Raji (cell line): Measurements from ENCODE around the gene HMGXB4.
A peak's percentile ranks its signal among the peaks of the same experiment; 100 is the strongest.

Source experiments
- POLR2A ChIP-seq: IDR thresholded peaks from 2 replicates; pipeline ENCODE4 v1.6.1; 2011; ENCODE audit warnings: low read depth, low read length, control low read depth; ENCODE audit not compliant: insufficient read depth

The HMGXB4 gene, protein sequence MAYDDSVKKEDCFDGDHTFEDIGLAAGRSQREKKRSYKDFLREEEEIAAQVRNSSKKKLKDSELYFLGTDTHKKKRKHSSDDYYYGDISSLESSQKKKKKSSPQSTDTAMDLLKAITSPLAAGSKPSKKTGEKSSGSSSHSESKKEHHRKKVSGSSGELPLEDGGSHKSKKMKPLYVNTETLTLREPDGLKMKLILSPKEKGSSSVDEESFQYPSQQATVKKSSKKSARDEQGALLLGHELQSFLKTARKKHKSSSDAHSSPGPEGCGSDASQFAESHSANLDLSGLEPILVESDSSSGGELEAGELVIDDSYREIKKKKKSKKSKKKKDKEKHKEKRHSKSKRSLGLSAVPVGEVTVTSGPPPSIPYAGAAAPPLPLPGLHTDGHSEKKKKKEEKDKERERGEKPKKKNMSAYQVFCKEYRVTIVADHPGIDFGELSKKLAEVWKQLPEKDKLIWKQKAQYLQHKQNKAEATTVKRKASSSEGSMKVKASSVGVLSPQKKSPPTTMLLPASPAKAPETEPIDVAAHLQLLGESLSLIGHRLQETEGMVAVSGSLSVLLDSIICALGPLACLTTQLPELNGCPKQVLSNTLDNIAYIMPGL

DNA sequence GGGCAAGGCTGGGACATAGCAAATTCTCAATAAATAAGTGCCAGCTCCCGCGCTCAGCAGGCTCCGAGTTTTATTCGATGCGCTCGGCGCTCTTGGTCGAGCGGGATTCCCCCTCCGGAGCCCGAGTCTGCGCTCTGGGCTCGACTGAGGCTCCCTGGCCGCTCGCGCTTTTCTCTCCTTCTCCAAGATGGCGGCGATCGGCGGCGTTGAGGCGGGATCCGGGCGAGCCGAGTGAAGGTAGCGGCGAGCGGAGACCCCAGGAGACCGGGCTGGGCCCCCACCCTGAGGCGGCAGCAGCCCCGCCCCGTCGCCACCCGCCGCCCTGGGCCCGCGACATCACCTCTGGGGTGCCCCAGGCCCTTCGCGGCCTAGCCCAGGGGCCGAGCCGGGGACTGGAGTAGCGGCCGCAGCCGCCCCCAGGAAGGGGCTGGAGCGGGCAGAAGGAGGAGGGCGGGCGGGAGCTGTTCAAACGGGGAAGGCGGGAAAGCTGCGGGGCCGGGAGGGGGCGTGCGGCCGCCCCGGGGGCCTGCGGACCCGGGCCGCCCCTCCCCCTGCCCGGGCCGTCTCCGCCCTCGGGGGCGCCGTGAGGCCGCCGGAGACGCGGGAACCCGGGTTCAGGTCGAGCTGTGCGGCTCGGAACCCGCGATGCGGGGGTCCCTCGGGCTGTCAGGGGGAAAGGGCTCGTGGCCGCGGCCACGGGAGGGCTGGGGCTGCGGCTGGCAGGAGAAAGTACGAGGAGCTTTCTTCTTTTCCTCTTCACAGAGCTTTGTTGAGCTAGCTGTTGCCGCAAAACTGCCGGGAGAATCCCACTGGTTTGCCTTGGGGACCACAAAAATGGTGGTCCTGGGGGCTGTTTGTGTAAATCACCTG lies at the start of gene HMGXB4:
TSS of gene HMGXB4 (plus strand) at position 173 of the 870 bp plus-strand sequence. CDS start 4,898 bp downstream, outside the sequence.
- peak; percentile 69 for TF ChIP-seq POLR2A

DNA sequence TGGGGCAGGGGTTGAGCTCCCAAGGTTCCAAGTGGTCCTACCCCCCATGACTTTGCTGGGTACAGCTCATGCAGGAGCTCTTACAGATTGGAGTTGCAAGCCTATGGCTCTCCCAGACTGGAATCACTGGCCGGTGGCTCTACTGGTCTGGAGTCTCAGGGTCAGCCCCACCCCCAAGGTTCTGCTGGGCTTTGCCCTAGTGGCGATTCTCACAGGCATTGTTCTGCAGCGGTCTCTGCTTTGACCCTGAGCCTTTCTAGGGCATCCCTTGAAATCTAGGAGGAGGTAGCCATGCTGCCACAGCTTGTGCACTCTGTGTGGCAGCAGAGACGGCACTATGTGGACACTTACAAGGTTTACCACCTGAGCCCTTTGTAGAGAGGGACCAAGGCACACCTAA lies 49.3 kb upstream of the HMGXB4 start:
- TF ChIP-seq POLR2A = no peak

DNA sequence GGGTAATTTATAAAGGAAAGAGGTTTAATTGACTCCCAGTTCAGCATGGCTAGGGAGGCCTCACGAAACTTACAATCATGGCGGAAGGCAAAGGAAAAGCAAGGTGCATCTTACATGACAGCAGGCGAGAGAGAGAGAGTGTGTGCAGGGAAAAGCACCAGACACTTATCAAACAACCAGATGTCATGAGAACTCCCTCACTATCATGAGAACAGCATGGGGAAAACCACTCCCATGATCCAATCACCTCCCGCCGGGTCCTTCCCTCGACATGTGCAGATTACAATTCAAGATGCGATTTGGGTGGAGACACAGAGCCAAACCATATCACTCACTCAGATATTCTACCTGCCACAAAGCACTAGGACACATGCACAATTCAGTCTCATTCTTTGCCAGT lies 48.1 kb upstream of the HMGXB4 start:
- no peak for TF ChIP-seq POLR2A

DNA sequence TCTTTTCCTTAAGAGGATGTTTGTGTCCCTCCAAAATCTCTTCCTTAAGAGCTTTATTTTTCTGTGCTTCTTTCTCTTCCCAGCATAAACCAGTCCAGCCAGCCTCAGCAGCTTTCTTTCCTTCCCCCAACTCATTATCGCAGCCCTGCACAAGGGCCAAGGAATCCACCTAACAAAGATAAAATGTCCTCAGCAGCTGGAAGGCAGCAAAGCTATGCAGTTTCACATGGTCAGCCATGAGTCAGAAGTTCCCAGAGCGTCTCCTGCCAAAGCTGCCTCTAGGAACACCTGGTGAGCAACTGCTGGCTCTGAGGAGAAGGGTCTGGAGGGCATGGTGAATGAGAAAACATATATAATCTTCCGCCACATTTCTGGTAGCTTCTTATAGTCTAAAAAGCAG lies 45.3 kb upstream of the HMGXB4 start:
- no peak for TF ChIP-seq POLR2A

DNA sequence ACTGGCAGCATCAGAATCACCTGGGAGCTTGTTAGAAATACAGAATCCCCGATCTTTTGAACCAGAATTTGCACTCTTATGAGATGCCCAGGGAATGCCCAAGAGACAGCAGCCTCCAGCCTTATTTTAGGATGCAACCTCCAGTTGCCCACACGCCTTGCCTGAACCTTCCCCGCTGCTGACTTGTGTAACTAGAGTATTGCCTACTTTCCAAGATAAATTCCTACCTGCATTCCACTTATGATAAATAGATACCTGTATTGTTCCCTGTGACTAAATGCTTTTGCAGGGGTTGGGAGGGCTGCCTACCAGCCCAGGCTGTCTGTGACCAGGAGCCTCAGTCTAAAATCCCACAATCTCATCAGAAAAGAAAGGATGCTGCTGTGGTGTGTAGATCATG lies 44.3 kb upstream of the HMGXB4 start:
- TF ChIP-seq POLR2A = no peak

DNA sequence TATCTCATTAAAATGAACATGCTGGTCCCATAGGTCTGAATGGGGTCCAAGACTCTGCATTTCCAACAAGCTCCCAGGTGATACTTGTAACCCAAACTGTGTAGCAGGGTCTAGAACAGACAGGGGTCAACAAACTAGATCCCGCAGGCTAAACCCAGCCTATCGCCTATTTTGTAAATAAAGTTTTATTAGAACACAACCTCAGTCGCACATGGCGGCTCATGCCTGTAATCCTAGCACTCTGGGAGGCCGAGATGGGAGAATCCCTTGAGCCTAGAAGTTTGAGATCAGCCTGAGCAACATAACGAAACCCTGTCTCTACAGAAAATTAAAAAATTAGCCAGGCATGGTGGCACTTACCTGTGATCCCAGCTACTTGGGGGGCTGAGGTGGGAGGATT lies 42.3 kb upstream of the HMGXB4 start:
- TF ChIP-seq POLR2A = no peak

DNA sequence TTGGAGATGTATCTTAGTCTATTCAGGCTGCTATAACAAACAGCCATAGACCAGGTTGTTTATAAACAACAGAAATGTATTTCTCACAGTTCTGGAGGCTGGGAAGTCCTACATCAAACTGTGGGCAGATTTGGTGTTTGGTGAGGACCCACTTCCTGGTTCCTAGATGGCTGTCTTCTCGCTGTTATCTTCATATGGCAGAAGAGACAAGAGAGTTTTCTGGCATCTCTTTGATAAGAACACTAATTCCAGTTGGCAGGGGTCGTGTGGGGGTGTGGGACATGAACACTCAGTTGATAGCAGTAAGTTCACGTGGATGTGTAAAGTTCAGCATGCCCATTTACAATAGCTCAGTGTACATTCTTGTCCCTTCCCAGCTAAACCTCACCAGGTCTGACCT lies 41.3 kb upstream of the HMGXB4 start:
- TF ChIP-seq POLR2A = no peak

DNA sequence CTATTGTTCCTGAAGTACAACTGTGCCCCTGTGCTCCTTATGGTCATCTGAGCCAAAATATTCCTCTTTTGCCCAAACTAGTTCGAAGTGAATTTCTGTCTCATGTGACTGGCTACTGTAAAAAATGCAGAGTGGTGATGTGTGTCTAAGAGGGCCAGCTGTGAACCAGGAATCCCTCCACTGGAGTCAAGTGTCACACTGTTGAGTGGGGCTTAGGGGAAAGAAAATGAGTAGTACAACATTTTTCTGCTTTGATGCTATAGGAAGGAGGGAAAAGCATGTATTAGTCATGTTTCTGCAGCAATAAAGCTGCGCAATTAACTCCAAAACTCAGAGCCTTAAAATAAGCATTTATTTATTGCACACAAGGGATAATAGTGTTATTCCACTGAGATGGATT lies 39.8 kb upstream of the HMGXB4 start:
- TF ChIP-seq POLR2A = no peak

DNA sequence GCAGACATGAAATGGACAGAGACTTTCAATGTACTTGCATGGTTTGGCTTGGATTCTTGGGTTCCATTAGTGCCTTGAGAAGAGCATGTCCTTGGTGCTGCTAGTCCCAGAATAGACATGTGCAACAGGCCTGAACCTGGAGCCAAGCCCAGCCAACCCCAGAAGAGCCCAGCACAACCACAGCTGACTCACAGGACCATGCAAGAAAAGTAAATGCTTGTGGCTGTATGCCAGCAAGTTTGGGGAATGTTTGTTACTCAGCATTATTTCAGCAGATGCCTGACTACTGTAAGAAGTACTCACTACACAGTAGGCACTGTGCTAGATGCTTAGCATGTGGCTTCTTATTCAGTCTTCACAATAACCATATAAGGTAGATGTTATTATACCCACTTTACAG lies 39.2 kb upstream of the HMGXB4 start:
- TF ChIP-seq POLR2A = no peak

DNA sequence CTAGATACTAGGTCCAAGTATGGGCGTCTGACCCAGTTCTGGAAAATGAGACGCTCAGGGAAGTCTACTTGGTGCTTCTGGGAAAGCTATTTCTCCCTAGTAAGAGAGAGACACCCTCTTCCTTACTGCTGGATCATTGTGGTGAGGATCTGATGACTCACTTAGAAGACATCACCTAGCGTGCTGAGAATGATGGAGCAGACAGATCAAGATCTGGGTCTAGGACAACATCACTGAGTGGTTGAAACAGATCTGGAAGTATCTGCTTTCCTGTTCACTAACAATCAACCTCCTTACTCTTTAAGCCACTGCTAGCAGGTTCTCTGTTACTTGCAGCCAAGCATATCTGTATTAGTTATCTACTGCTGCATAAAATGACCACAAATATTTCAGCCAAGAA lies 38.3 kb upstream of the HMGXB4 start:
- TF ChIP-seq POLR2A = no peak

DNA sequence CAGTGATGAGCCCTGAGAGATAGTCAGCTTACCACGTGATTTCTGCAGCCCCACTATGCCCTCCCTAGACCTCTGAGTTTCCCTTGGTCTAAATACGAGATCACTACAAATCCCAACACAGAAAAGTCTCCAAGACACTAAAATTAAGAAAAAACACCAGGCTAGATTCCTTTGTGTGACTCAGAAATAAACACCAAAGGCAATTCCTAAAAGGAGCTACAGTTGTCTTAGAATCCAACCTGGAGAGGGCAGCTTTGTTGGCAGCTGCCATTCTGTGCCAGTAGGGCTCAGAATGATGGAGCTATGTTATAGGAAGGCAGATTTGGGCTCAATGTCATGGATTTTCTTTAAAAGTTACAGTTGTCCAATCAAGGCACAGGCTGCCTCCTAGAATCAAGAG lies 37.1 kb upstream of the HMGXB4 start:
- TF ChIP-seq POLR2A = no peak

DNA sequence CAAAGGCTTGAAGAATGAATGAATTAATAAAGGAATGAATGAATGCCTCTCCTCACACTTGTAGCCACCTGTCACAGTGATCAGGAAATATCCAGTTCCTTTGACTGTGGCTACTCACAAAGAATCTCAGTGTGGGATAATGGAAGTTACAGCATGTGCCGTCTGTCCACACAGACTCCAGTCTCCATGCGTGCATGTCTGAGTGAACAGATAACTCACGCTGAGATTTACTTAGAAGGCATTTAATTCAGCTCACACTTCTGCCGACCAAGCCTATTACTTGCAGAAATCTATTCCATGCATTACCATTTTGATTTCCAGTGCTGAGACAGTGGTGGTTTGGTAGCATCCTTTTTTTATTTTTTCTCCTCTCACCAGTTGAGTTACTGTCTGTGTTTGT lies 32.3 kb upstream of the HMGXB4 start:
- TF ChIP-seq POLR2A = no peak

DNA sequence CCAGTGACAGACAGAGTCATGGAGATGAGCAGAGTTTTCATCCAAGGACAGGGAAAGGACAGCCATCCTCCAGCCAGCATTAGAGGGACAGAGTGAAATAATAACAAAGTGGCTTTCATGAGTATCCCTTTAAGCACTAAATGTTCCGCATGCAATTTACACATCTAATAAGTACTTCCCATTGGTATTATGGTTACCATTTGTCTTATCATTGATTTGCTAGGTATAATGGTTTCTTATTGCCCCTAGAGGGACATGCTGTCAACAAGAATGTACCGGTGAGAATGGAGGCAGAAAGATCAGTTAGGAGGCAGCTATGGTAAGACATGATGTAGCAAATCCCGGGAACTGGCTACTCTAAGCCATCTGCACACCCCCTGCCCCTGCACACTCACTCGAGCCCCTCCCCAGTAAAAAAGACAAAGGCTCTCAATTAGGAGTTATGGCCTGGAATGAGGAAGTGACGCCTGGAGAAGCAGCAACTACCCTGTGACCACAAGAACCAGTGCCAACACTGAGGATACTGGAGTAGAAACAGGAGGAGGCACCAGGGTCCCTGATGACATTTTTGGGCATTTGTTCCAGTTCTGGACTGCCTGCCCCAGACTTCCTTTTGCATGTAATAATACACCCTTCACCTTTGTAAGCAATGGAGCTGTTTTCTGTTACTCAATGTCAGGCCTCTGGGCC lies 30.2 kb upstream of the HMGXB4 start:
- TF ChIP-seq POLR2A = no peak

DNA sequence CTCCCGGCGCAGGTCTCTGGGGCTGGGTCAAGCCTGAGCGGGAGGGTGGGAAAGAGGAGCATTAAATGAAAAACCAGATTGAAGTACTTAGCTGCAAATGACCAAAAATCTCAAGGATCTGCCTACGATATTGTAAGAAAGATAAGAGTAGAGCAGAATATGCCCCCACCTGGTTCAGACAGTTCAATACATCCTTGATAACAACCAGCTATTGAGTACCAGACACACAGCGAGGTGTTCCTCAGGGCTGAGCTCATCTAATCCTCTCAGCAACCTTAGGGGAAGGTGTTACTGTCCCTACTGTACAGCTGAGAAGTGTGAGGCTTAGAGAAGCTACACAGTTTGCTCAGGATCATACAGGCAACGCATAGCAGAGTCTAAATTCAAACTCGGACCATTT lies 27.4 kb upstream of the HMGXB4 start:
- TF ChIP-seq POLR2A = no peak

DNA sequence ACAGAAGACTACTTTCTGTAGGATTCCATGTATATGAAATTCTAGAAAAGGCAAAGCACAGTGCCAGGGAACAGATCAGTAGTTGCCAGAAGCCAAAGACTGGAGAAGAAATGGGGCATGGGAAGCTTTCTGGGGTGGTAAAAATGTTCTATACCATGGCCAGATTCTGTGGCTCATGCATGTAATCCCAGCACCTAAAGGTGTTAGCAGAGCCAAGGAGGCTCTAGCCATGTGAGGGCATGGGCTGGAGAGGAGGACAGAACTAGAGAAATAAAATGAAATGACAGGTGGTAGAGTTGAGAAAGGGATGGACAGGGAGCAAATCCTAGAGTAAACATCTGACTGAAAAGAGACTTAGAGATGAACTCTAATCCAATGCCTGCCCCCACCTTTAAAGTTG lies 26.9 kb upstream of the HMGXB4 start:
- no peak for TF ChIP-seq POLR2A

DNA sequence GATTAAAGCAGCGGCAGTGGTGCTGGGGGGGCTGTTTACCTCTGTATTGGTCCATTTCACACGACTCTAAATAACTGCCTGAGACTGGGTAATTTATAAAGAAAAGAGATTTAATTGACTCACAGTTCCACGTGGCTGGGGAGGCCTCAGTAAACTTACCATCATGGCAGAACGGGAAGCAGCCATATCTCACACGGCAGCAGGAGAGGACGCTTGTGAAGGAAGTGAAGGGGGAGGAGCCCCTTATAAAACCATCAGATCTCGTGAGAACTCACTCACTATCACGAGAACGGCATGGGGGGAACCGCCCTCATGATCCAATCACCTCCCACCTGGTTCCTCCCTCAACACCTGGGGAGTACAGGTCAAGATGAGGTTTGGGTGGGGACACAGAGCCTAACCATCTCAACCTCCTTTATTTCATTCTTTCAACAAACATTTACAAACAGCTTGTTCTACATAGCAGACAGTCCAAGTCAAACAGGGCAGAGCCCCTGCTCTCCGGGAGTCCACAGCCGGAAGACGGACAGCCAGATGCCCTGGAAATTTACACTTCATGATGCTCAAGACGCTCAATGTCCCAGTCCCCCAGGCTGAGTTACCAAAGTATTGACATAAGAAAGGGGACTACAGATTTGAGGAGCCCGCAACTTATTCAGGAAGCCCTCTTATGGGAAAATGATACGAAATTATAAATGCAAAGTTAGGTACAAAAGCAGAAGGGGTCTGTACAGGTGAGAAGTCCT lies 26.3 kb upstream of the HMGXB4 start:
- no peak for TF ChIP-seq POLR2A
